GM15510 (cell line): ENCODE results near the gene DPYSL4.

Experiments
- POLR2A ChIP-seq: IDR thresholded peaks from 3 replicates; pipeline ENCODE4 v1.6.1; 2011; ENCODE audit warnings: borderline replicate concordance; ENCODE audit not compliant: insufficient read length; ENCODE audit errors: extremely low read depth

DPYSL4 gene

DNA sequence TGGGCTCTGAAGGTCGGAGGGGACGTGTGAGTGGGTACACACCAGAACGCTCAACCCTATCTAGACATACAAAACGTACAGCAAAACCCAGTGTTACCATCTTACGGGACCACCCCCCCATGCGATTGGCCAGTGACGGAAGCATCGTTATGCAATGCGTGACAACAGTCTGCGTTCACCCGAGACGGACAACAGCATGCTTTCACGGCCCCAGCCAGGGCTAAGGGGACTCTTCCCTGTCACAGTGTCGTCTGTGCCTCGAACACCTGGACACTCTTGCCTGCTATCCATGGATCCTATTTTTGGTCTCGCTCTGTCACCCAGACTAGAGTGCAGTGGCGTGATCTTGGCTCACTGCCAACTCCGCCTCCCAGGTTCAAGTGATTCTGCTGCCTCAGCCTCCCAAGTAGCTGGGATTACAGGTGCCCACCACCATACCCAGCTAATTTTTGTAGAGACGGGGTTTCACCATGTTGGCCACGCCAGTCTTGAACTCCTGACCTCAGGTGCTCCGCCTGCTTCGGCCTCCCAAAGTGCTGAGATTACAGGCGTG lies 23.3 kb downstream of the DPYSL4 start:
- no peak for TF ChIP-seq POLR2A

DNA sequence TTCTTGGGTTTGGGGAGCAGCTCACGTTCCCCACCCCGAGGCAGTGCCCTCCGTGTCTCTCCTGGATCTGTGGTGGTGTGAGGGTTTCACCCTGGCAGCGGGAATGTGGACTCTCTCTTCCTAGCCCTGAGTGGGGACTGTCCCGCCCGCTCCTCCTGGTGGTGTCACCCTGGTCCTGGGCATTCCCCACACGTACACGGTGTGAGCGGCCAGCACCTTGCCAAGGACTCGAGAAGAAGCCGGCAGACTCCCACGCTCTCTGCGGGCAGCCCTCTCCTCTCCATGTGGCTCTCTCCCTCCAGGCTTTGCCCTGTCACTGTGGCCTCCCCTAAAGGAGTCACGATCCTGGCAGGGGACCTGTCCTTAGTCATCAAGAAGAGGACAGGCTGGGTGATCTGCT lies 24.0 kb downstream of the DPYSL4 start:
- TF ChIP-seq POLR2A: no peak

DNA sequence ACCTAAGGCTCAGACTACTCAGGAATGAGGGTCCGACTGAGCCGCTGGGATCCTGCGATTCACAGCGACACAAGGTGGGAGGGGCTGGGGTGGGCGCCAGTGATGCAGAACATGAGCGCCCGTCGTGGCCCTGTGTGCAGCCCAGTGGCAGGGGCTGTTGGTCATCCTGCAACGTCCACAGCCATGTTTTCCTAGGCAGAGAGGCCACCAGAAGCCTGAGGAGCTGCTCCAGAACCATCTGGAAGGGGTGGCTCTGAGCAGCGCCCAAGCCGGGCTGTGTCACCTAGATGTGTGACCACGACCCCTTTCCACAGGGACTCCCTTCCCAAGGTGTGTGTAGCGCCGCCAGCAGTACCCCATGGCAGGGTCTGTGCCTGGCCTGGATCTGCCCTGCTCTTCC lies 24.5 kb downstream of the DPYSL4 start:
- no peak for TF ChIP-seq POLR2A

DNA sequence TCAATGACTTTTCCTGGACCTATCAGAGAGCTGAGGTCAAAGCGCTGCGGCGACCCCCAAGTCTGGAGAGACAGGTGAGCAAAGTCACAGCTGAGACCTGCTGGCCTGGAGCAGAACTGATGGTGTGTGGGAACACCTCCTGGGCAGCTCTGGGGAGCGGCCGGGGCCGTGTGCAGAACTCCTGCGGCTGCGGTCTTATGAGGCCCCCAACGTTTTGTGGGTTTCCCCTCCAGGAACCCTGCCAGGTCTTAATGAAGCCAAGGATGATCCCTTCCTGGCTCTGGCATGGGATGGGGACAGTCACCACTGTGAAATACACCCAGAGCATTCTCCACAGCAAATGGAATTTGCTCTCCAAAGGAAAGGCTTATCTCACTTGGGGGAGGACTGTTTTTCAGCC lies 26.1 kb downstream of the DPYSL4 start:
- TF ChIP-seq POLR2A: no peak

DNA sequence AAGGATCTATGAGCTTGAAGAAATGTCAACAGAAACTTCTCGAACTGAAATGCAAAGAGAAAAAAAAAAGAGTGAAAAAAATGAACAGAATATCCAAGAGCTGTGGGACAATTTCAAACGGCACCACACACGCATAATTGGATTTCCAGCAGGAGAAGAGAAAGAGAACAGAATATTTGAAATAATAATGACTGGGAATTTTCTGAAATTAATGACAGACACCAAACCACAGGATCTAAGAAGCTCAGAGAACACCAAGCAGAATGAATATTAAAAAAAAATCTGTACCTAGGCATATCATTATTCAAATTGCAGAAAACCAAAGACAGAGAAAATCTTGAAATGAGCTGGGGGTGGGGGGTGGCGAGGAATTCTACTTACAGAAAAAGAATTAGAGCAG lies 27.2 kb downstream of the DPYSL4 start:
- no peak for TF ChIP-seq POLR2A

DNA sequence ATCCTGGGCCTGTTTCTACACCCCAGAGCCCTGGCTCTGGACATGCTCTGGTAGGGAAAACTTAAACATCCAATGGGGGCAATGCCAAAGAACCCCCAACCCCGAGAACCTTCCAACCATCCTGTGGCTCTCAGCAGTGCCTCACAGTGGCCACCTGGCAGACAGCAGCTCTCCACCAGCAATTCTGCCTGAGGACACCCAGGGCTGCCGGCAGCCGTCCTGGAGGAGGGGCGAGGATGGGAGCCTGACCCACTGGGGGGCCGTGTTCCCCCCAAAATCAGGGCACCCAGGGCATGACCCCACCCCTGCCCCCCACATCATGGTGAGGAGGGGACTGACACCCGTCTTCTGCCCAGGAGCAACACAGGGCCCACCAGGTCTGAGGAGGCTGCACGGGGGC lies 32.7 kb downstream of the DPYSL4 start:
- no peak for TF ChIP-seq POLR2A

DNA sequence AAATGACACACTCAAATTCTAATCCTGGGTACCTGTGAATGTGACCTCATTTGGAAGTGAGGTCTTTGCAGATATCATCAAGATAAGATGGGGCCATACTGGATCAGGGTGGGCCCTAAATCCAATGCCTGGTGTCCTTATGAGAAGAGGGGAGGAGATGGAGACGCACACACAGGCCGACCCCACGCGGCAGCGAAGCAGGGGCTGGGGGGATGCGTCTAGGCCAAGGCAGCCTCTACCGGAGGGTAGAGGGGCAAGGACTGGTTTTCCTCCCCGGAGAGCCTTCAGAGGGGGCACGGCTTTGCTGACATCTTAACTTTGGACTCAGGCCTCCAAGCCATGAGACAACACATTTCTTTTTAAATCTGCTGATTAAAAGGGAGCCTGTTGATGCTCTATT lies 33.3 kb downstream of the DPYSL4 start:
- TF ChIP-seq POLR2A: no peak

DNA sequence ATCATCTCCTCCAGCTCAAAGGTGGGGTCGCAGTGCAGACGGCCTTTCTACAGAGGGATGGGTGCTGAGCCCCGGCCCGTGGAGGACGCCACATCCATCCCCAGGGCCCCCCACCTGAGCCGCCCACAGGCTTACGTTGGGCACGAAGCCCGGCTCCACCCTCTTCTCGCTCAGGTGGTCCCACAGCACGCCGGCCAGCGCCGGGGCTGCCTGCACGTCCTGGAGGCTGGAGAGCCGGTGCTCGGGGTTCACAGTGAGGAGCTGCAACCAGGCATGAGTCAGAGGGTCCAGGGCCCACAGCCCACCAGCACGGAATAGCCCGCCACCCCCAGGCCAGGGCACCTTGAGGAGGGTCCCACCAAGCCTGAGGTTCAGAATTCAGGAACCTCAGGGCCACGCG lies 36.0 kb downstream of the DPYSL4 start:
- TF ChIP-seq POLR2A: no peak

DNA sequence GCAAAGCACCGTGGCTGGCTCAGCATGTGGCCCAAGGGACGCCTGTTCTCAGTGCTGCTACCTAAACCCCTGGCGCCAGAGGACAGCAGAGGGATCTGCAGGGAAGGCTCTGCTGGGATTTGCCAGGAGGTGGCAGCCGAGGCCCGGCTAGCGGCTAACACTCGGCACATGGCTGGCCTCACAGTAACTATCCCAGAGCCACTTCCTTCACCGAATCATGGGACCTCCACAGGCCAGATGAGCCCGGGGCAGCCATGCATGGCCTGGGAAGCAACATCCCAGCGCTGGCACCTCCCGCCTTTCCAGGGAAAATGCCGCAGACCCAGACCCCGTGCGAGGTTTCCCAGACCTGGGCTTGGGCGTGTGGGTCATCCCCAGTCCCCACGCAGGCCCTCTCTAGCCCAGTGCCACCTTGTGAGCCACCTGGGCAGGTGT lies 36.4 kb downstream of the DPYSL4 start:
- TF ChIP-seq POLR2A: no peak

DNA sequence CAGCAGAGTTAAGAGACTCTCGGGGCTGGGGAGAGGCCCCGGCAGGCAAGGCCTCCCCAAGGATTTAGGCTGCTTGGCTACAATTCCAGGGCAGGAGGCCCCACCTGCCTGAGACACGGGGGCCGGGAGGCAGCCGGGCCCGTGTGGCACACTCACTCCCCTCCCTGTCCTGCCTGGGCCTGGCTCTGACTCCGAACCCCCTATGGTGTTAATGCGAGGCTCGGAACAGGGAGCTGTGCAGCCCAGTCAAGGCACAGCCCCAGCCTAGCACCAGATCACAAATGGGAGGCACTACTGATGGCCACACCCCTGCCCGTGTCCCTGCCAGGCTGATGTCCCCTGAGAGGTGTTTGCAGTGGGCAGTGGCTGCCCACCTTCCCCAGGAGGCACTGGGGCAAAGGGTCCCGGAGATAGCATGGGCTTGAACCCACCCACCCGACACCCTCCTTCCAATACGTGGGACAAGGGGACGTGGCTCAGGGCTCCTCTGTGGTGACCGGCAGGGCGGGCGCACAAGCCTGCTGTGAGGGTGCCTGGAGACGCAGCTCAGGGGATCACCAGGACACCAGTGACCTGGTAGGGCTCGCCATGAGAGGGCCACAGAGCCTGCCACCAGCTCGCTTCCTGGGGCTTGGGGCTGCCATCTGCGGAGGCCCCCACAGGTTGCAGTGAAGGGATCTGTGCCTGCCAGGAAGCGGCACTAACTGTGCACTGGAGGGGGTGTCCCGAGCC lies 37.0 kb downstream of the DPYSL4 start:
- no peak for TF ChIP-seq POLR2A

DNA sequence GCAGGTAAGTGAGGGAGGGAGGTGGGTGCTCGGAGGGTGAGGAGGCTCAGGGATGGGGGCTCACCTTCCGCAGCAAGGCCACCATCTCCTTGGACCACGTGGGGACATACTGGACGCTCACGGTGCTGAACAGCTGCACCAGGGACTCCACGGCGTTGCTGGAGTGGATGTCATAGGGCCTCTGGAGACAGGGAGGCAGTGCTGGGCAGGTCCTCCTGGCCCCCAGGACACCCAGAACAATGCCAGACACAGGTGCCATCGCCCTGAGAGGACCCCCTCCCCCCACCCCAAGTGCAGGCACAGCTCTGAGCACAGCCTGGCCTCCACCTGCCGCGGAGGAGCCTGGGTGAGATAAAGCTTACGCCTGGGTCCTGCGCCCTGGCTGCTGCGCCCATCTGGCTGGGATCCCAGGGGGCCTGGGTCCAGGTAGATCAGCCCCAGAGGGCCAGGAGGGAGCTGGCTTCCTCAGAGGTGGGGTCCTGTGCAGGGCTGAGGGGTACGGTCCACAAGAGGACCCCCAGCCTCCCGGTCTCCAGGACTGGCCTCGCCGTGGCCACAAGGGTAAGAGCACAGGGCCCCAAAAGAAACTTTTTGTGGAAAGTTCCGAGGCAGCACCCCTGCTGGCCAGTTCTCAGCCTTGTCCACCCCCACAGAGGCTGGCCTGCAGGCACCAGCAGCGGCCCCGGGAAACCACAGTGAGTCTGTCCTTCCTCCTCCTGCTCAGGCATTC lies 37.8 kb downstream of the DPYSL4 start:
- no peak for TF ChIP-seq POLR2A

DNA sequence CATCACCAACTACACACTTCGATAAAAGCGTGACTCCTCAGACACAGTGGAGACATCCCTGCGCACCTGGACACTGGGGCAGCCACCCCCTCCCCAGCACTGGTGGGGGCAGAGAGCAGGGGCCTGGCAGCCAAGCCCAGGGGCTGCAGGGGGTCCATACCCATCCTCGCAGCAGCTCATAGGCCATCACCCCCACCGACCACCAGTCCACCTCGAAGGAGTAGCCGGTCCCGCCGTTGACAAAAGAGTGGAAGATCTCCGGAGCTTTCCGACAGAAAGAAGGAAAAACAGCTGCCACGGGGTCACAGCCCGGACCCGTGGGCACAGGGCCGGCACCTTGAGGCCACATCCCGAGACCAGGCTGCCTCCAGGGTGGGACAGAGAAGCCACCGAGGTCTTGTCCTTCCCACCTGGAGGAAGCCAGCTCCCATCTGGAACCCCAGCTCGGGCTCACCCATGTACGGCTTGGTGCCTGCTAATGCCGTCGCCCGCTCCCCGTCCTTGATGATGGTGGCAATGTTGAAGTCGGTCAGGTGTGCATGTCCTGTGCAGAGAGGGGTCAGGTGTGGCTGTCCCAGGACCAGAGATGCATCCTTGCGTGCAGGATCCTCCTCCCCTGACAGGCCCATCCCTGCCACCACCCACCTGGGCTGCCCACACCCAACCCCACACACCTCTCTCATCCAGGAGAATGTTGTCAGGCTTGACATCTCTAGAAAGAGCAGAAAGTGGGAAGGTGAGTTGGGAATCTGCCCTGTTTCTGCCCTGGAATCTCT lies 38.5 kb downstream of the DPYSL4 start:
- no peak for TF ChIP-seq POLR2A

DNA sequence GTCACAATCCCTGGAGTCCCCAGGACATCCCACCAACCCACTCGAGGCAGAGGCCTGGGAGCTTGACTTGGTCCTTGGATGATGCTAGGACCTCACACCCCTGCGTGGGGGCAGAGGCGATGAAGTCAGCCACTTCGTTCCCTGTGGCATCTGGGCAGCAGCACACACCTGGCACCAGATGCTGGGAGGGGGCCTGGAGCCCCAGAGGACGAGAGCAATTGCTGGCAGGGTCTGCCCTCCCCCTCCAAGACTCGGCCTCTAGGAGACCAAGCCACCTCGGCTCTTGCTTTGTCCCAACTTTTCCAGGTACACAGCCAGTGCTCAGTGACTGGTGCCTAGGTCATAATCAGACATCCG lies 39.1 kb downstream of the DPYSL4 start:
- TF ChIP-seq POLR2A: no peak

DNA sequence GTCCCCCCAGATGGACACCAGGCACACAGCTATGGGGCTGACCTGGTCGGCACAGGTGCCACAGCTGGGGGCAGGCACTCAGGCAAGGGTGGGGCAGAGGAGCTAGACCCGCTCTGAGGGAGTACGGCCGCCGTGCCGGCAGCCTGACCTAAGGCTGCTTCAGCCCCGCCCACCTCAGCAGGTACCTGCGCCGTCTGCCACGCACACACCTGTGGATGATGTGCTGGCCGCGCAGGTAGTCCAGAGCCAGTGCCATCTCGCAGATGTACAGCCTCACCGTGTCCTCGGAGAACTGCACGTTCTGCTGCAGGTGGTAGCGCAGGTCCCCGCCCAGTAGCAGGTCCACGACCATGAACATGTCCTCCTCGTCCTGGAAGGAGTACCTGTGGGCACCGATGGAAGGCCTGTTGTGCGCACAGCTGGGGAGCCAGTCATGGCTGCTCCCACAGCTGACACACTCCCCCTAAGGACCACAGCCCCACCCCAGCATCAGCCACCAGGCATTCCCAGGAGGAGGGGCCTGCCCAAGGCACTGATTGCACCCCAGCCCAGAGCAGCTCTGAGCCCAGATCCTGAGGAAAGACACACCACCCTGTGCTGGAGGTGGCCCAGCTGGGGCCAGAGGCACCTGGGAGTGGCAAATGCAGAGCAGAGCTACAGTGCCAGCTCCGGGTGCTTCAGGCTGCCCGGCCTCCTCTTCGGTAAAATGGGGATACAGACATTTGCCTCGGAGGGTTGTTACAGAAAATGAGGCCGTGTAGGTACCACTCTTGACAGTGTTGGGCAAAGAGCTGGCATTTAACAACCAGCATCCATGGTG lies 40.0 kb downstream of the DPYSL4 start:
- no peak for TF ChIP-seq POLR2A

DNA sequence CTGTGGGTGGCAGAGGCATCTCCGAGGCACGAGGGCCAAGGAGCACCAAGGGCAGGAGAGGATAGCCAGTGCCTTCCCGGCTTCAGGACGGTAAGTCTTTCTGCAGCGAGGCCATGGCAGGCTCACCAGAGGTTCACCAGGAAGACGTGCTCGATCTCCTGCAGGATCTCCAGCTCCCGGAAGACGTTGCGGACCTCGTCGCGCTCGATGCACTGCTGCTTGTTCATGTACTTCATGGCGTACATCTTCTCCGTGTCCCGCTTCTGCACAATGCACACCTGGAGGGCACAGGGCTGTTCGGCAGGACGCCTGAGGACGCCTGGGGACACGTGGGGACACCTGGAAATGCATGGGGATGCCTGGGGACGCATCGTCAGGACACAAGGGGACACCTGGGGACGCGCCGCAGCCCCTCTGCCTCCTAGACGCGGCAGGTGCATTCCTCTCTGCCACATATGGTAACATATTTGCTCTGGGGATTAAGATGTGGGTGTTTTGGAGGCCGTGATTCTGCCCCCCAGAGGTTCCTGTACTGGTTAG lies 41.2 kb downstream of the DPYSL4 start:
- TF ChIP-seq POLR2A: no peak

DNA sequence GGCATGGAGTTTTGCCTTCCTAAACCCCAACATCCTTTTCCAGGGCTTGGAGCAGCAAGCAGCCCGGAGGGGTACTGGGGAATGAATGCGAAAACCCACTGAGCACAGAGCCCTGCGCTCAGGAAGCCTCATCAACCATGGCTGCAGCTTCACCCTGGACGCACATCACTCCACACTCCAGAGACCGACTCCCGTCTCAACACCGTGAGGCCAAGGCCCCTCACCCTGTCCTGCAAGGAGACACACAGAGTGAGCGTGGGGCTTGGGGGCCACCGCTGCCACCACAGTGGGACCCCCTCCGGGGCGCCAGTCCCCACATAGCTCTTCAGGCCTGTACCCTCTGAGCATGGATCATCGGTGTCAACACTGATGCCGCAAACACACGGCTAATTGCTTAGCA lies 41.9 kb downstream of the DPYSL4 start:
- TF ChIP-seq POLR2A: no peak
